ENCODE data around the gene VRK1. TPM values are rescaled to one million over a fixed set of nuclear protein-coding genes. Genes with fewer than 3 reads are reported as not detected.

VRK1 gene
- total and polyA plus RNA-seq, 2 donors (not counting 1 experiment from before 2014, with no cell fraction given) = 10.3 to 28.2 TPM

DNA sequence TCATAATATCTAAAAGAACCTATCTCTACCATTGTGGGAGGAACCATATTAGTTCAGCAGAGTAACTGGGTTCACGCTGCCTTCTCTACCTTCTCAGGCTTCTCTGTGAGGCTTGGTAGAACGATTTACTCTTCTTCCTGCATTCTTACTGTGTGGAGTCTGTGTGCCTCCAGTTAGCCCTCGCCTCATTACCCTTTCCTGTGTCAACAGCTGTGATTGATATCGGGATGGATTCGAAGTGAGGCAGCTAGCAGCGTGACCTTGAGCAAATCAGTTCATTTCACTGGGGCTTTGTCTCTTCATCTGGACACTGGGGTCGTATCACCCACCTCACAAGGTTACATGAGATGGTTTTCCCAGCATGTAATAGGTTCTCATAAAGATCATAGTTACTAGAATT is 4.6 kb upstream of the VRK1 start:
- peaks cover 24% of the 10 kb centered on the region for H3K27me3 Mint-ChIP-seq
- no peak overlapping the region for H3K4me2 ChIP-seq (replicated peaks; ENCODE audit: low read depth, low read length, poor library complexity, severe bottlenecking)
- no peak overlapping the region for H3K4me3 Mint-ChIP-seq
- no peaks in the 10 kb centered on the region for H3K9me3 Mint-ChIP-seq (ENCODE audit: insufficient read depth)
- H3K36me3 ChIP-seq (replicated peaks in 1 of 2; ENCODE audit: control extremely low read depth in 1 of 2, control insufficient read depth in 1 of 2, extremely low read depth in 1 of 2, insufficient read depth in 2 of 2, low read length in 1 of 2) = no peaks in the 10 kb centered on the region
- H3K9ac ChIP-seq (ENCODE audit: low read length) = no peak overlapping the region
- peaks cover under 1% of the 10 kb centered on the region for H3K79me2 ChIP-seq (ENCODE audit: control insufficient read depth, insufficient read depth, low read length)
- H3K4me3 ChIP-seq (ENCODE audit: control extremely low read depth in 1 of 5, extremely low read depth in 1 of 5, insufficient read depth in 1 of 5, low read depth in 2 of 5, low read length in 4 of 5) = no peak overlapping the region
- WGBS (ENCODE audit: insufficient coverage) = 61% methylated on average over 6 of the region's 7 CpGs
- no peak overlapping the region for H3K27ac Mint-ChIP-seq
- H3K27ac ChIP-seq (ENCODE audit: low read length in 2 of 2) = no peak overlapping the region
- no peaks in the 10 kb centered on the region for H4K20me1 ChIP-seq (ENCODE audit: control insufficient read depth, insufficient read depth, low read length, poor library complexity, severe bottlenecking)
- H3K4me1 ChIP-seq (ENCODE audit: control insufficient read depth in 2 of 2, insufficient read depth in 2 of 2, low read length in 2 of 2) = peaks cover 0 to 3% of the 10 kb centered on the region in 2 donors
- ATAC-seq (ENCODE audit: low read depth) (no peak), DNase-seq (no peak)
- TF ChIP-seq EZH2 (IDR thresholded peaks at IDR 0.05; ENCODE audit: borderline replicate concordance, insufficient read depth, low read depth, low read length, poor library complexity, severe bottlenecking) = no peak
- TF ChIP-seq, protein P1, sequence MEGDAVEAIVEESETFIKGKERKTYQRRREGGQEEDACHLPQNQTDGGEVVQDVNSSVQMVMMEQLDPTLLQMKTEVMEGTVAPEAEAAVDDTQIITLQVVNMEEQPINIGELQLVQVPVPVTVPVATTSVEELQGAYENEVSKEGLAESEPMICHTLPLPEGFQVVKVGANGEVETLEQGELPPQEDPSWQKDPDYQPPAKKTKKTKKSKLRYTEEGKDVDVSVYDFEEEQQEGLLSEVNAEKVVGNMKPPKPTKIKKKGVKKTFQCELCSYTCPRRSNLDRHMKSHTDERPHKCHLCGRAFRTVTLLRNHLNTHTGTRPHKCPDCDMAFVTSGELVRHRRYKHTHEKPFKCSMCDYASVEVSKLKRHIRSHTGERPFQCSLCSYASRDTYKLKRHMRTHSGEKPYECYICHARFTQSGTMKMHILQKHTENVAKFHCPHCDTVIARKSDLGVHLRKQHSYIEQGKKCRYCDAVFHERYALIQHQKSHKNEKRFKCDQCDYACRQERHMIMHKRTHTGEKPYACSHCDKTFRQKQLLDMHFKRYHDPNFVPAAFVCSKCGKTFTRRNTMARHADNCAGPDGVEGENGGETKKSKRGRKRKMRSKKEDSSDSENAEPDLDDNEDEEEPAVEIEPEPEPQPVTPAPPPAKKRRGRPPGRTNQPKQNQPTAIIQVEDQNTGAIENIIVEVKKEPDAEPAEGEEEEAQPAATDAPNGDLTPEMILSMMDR (IDR thresholded peaks at IDR 0.05) = no peak
- peaks cover 3% of the 10 kb centered on the region for H3K4me1 Mint-ChIP-seq
- no peaks in the 10 kb centered on the region for H3K9me3 ChIP-seq (ENCODE audit: control extremely low read depth in 1 of 3, control insufficient read depth in 2 of 3, insufficient read depth in 1 of 3, low read length in 2 of 3)
- H2AFZ ChIP-seq (ENCODE audit: insufficient read depth, low read depth, low read length, poor library complexity, severe bottlenecking) = no peak overlapping the region
- H3K27me3 ChIP-seq (replicated peaks in 1 of 4; ENCODE audit: control extremely low read depth in 1 of 4, control insufficient read depth in 3 of 4, insufficient read depth in 4 of 4, low read length in 3 of 4) = peaks cover 0 to 9% (median 2%) of the 10 kb centered on the region in 4 experiments
- intact Hi-C loops (cut with micrococcal nuclease) = loop anchor here (10.0 kb wide), 1 partner anchor 1258 kb away; the partner anchor contains the start of gene GLRX5
- POLR2A ChIA-PET = no interaction called here
- CTCF ChIA-PET = no interaction called here

GRCh38 chr14:96793547-96793946 is 3.6 kb upstream of the VRK1 start:
- Mint-ChIP-seq H3K9me3 (ENCODE audit: insufficient read depth) (no peaks in the 10 kb centered on the region), H3K27me3 (peaks cover 18% of the 10 kb centered on the region), H3K4me1 (peaks cover 12% of the 10 kb centered on the region), H3K27ac (no peak overlapping the region), H3K4me3 (no peak overlapping the region)
- intact Hi-C loops (cut with micrococcal nuclease) = loop anchor here (10.0 kb wide), 1 partner anchor 1259 kb away; the partner anchor contains the start of gene GLRX5
- ATAC-seq (ENCODE audit: low read depth) (no peak), DNase-seq (no peak)
- H3K4me1 ChIP-seq (ENCODE audit: control insufficient read depth in 2 of 2, insufficient read depth in 2 of 2, low read length in 2 of 2) = peaks cover 6 to 11% of the 10 kb centered on the region in 2 donors
- no peak overlapping the region for H3K9ac ChIP-seq (ENCODE audit: low read length)
- H3K4me2 ChIP-seq (replicated peaks; ENCODE audit: low read depth, low read length, poor library complexity, severe bottlenecking) = no peak overlapping the region
- H3K27ac ChIP-seq (ENCODE audit: low read length in 2 of 2) = no peak overlapping the region
- H4K20me1 ChIP-seq (ENCODE audit: control insufficient read depth, insufficient read depth, low read length, poor library complexity, severe bottlenecking) = peaks cover 9% of the 10 kb centered on the region
- 80% methylated on average over 1 of the region's 6 CpGs for WGBS (ENCODE audit: insufficient coverage)
- no peaks in the 10 kb centered on the region for H3K36me3 ChIP-seq (replicated peaks in 1 of 2; ENCODE audit: control extremely low read depth in 1 of 2, control insufficient read depth in 1 of 2, extremely low read depth in 1 of 2, insufficient read depth in 2 of 2, low read length in 1 of 2)
- no peak overlapping the region for H3K4me3 ChIP-seq (ENCODE audit: control extremely low read depth in 1 of 5, extremely low read depth in 1 of 5, insufficient read depth in 1 of 5, low read depth in 2 of 5, low read length in 4 of 5)
- H2AFZ ChIP-seq (ENCODE audit: insufficient read depth, low read depth, low read length, poor library complexity, severe bottlenecking) = no peak overlapping the region
- ChIA-PET CTCF (no interaction called here), POLR2A (interaction anchor here (0.7 kb wide), 1 partner anchor 1567 kb away, joined by 4 read pairs; no protein-coding TSS in a partner anchor)
- no peak for TF ChIP-seq EZH2 (IDR thresholded peaks at IDR 0.05; ENCODE audit: borderline replicate concordance, insufficient read depth, low read depth, low read length, poor library complexity, severe bottlenecking)
- TF ChIP-seq, protein P1 (IDR thresholded peaks at IDR 0.05) = no peak
- H3K9me3 ChIP-seq (ENCODE audit: control extremely low read depth in 1 of 3, control insufficient read depth in 2 of 3, insufficient read depth in 1 of 3, low read length in 2 of 3) = no peaks in the 10 kb centered on the region
- peaks cover 0 to 9% (median 2%) of the 10 kb centered on the region in 4 experiments for H3K27me3 ChIP-seq (replicated peaks in 1 of 4; ENCODE audit: control extremely low read depth in 1 of 4, control insufficient read depth in 3 of 4, insufficient read depth in 4 of 4, low read length in 3 of 4)
- peaks cover 10% of the 10 kb centered on the region for H3K79me2 ChIP-seq (ENCODE audit: control insufficient read depth, insufficient read depth, low read length)
